Panc1 (cell line): Measurements from ENCODE around the gene DIS3L2.

ENCODE experiments used
- CTCF ChIP-seq: fragments of 450-650 bp; IDR thresholded peaks from 2 replicates; pipeline ENCODE4 v1.5.1; 2017; ENCODE audit warnings: mild to moderate bottlenecking
- POLR2AphosphoS5 ChIP-seq: IDR thresholded peaks from 2 replicates; pipeline ENCODE4 v1.6.1; 2012; ENCODE audit warnings: mild to moderate bottlenecking, low read depth, low read length, moderate library complexity
- SIN3A ChIP-seq: IDR thresholded peaks from 2 replicates; pipeline ENCODE4 v1.6.1; 2012; ENCODE audit warnings: low read depth, mild to moderate bottlenecking, low read length, moderate library complexity, borderline replicate concordance; ENCODE audit not compliant: insufficient read depth
- TCF7L2 ChIP-seq: IDR thresholded peaks from 2 replicates; pipeline ENCODE4 v1.6.1; 2011; ENCODE audit warnings: mild to moderate bottlenecking, low read depth, low read length, inconsistent platforms

- TF ChIP-seq CTCF = no peak
- no peak for TF ChIP-seq SIN3A
- no peak for TF ChIP-seq POLR2AphosphoS5
- no peak for TF ChIP-seq TCF7L2
Observed at GRCh38 chr2:232352511-232353091, 391.1 kb downstream of the DIS3L2 start.
